Fibroblast of skin of left quadriceps (primary cell): ENCODE data around the gene TNFSF12.
"Not testable (repeated sequence)": the region's sequence is repeated elsewhere in the genome, so short reads cannot be mapped to it uniquely, and the experiment has no call there.

Source experiments
- DNase-seq, 2 experiments: peaks; one replicate each; pipeline ENCODE4 v3.0.0-alpha.2; 2013; ENCODE audit warnings: low read depth in 2 of 2

Gene TNFSF12

GRCh38 chr17:7587420-7588151 is 38.7 kb downstream of the TNFSF12 start:
- peak; percentile 86 to 87 for DNase-seq

- no peak for DNase-seq
These were observed 39.8 kb downstream of the TNFSF12 start for GRCh38 chr17:7588553-7589203.

- peak; percentile 53 to 61 for DNase-seq
These were observed 40.5 kb downstream of the TNFSF12 start for GRCh38 chr17:7589204-7589868.

- DNase-seq, result no peak
These were observed 41.2 kb downstream of the TNFSF12 start, which contains the start of gene SOX15 for GRCh38 chr17:7589891-7590691. Gene SOX15 (minus strand): TSS chr17:7590094. CDS start chr17:7589676, 418 bp downstream.

GRCh38 chr17:7590743-7591142 is 41.9 kb downstream of the TNFSF12 start:
- DNase-seq, result no peak

GRCh38 chr17:7591596-7591995 is 42.7 kb downstream of the TNFSF12 start:
- DNase-seq, result no peak

GRCh38 chr17:7592422-7593021 is 43.7 kb downstream of the TNFSF12 start:
- DNase-seq, result no peak

GRCh38 chr17:7593296-7593695 is 44.4 kb downstream of the TNFSF12 start:
- no peak for DNase-seq

- DNase-seq, result not testable (repeated sequence)
These were observed 48.7 kb downstream of the TNFSF12 start for GRCh38 chr17:7597561-7597960.

- no peak for DNase-seq
These were observed 57.4 kb downstream of the TNFSF12 start for GRCh38 chr17:7606280-7606679.
